Stimulated activated CD4-positive, alpha-beta T cell treated with anti-CD3 and anti-CD28 coated beads, Interleukin-12 subunit alpha, Interleukin-12 subunit beta, amount 100 ng/mL, for 4 hours (primary cell): ENCODE results near the gene NOXRED1.

Source experiments
- DNase-seq: peaks from one replicate; pipeline ENCODE4 v3.0.0-alpha.2; 2020

The NOXRED1 gene

GRCh38 chr14:77407158-77407557 is 16.2 kb downstream of the NOXRED1 start:
- no peak for DNase-seq

DNA sequence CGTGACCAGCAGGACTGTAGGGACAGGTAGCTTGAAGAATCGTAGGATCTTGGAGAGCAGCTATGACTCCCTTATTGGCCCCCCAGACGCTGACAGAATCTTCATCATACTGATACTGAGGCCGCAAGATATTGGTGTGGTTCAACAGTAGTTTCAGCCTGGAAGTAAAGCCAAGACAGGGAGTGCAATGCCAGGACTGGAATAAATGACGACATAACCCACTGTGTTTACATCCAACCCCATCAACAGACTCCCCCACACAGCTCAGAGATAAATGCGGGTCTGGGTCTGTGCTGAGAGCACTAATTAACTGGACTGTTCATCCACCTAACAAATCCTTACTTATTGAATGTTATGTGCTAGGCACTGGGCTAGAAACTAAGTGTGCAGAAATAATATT is 16.6 kb downstream of the NOXRED1 start:
- no peak for DNase-seq

GRCh38 chr14:77406086-77406485 is 17.2 kb downstream of the NOXRED1 start:
- no peak for DNase-seq

DNA sequence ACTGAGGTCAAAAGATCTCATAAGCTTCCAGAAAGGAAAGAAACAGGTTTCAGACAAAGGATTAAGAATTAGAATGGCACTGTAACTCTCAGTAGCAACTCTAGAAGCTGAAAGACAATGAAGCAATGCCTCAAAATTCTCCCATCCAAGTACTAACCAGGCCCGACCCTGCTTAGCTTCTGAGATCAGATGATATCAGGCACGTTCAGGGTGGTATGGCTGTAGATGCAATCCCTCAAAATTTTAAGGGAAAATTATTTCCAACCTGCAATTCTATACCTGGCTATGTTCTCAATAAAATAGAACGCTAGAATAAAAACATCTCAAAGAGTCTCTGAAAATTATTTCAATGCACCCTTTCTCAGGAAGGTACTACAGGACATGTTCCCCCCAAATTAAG is 19.6 kb downstream of the NOXRED1 start:
- no peak for DNase-seq

- DNase-seq, result no peak
These were observed 23.1 kb downstream of the NOXRED1 start for GRCh38 chr14:77400216-77400615.

DNA sequence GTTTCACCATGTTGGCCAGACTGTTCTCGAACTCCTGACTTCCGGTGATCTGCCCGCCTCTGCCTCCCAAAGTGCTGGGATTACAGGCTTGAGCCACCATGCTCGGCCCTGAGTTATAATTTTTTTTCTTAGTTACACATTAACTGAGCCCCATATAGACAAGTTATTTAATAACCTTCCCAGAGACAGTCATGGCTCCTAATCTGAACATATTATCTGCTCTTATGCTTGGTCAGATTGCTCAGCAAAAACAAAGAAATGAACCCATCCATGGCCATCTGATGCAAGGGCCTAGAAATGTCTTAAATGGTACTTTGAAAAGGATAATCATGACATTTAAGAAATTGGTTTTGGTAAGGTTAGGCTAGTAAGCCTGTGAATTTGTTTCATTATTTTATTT is 33.1 kb downstream of the NOXRED1 start:
- no peak for DNase-seq

- no peak for DNase-seq
These were observed 44.6 kb downstream of the NOXRED1 start for GRCh38 chr14:77378701-77379100.

DNA sequence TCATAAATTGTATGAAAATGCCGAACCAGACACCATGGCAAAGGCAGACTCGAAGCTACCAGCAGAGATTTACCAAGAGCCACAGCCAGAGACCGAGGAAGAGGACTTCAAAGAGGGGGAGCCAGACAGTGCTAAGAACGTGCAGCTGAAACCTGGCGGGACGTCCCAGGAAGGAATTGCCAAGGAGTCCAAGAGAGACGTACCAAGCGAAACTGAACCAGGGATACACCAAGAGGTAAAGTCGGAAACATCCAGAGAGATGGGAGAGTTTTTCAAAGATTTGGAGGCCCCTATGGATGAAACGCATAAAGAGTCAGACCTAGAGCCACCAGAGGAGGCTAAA is 45.9 kb downstream of the NOXRED1 start:
- no peak for DNase-seq

GRCh38 chr14:77376771-77377501 is 46.4 kb downstream of the NOXRED1 start, which contains the start of the genes SAMD15 and TMED8:
TSS of gene SAMD15 (plus strand) at chr14:77377379. CDS start at chr14:77377419, 40 bp downstream.
TSS of gene TMED8 (minus strand) at chr14:77377094. CDS start at chr14:77377053, 41 bp downstream.
- peak; percentile 82 for DNase-seq

- peak; percentile 31 for DNase-seq
These were observed 47.2 kb downstream of the NOXRED1 start for GRCh38 chr14:77375973-77376770.

- no peak for DNase-seq
These were observed 48.0 kb downstream of the NOXRED1 start for GRCh38 chr14:77375164-77375950.

GRCh38 chr14:77372304-77372841 is 51.0 kb downstream of the NOXRED1 start:
- DNase-seq, result no peak

- DNase-seq, result no peak
These were observed 54.0 kb downstream of the NOXRED1 start for GRCh38 chr14:77369285-77369684.

DNA sequence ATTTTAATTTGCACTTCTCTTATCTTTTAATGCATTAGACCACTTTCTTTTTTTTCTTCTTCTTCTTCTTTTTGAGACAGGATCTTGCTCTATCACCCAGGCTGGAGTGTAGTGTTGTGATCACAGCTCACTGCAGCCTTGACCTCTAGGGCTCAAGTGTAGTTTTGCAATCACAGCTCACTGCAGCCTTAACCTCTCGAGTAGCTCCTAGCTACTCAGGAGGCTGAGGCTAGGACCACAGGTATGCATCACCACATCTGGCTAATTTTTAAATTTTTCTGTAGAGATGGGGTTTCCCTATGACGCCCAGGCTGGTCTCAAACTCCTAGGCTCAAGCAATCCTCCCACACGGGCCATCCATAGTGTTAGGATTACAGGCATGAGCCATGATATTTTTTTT is 59.2 kb downstream of the NOXRED1 start:
- no peak for DNase-seq

DNA sequence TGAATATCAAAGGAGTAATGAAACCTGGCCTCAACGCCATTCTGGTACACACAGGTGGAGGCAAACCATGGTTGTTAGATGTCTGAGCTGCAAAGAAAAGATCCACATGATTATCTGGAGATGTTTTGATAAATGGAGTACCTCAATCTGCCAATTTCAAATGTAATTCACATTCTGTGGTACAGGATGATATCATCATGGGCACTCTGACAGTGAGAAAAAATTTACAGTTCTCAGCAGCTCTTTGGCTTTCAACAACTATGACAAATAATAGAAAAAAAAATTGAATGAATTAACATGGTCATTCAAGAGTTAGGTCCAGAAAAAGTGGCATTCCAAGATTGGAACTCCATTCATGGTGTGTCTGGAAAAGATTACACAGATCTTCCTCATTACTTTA is 63.7 kb downstream of the NOXRED1 start:
- no peak for DNase-seq

DNA sequence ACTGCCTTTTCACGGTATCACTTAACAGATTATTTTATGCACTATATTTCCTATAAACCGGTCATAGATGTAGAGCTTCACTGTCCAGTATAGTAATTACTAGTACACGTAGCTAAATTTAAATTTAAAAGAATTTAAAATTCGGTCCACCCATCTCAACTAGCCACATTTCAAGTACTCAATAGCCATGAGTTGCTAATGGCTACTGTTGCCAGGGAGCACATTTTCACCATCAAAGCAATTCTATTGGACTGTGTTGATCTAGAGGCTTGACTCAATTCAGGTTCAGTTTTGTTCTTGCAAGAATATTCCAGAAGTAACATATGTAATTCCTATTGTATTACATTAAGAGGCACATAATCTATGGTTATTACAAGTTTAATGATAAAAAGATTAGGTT is 66.4 kb downstream of the NOXRED1 start:
- DNase-seq, result no peak

DNA sequence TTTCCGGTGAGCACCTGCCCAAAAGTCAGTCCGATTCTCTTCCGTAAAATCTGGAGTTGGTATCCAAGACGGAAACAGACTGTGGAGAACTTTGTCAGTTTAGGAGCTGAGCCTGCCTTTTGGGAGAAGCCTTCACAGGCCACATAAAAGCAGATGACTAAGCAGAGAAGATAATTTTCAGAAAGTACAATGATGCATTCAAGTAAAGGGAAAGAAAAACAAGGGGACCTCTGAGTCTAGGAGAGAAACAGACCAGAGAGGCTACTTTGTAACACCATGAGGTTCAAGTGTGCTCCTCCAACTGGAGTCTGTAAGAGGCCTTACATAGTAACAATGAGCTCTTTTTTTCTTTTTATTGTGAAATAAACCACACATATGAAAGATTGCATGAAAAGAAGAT is 67.5 kb downstream of the NOXRED1 start:
- DNase-seq, result no peak

GRCh38 chr14:77353469-77354141 is 69.7 kb downstream of the NOXRED1 start:
- DNase-seq, result no peak

DNA sequence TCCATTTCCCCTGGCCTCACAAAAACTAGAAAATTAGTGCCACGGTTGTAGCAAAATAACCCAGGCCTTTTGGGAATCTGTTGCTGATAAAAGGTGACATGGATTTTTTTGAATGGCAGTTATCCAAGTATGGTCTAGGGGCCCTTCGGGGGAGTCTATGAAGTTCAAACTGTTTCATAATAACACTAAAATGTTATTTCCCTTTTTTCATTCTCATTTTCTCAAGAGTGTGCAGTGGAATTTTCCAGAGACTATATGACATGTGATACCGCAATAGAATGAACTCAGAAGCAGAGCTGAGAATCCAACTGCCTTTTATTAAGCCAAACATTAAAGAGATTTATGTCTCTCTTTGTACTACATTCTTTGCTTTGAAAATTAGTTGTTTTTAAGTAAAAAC is 75.6 kb downstream of the NOXRED1 start:
- DNase-seq, result no peak

DNA sequence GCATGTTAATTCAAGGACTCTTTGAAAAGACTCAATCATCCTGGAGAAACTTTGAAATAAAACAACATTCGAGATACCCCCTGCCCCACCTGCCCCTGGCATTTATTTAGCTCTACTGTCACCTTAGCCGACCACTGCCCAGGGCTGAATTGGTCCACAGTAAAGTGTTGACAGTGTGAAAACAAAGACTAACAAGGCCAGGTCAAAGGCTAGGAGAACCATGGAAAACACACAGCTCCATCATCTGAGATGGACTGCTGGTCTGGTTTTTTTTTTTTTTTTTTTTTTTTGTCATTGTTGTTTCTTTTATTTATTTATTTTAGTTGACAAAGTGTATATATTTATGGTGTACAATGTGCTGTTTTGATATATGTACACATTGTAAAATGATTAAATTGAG is 76.8 kb downstream of the NOXRED1 start:
- DNase-seq, result no peak

GRCh38 chr14:77344377-77344996 is 78.8 kb downstream of the NOXRED1 start:
- DNase-seq, result no peak
